HUES64 (cell line): ENCODE measurements around the gene FBXL5.
"Not testable (repeated sequence)": the region's sequence is repeated elsewhere in the genome, so short reads cannot be mapped to it uniquely, and the experiment has no call there.

Source experiments
- H3K27ac ChIP-seq: 2 replicates; pipeline ENCODE4 v1.7.0; 2013; ENCODE audit warnings: low read depth, low read length, inconsistent platforms
- H3K27me3 ChIP-seq: 2 replicates; pipeline ENCODE4 v1.6.1; 2013; ENCODE audit warnings: mild to moderate bottlenecking, low read length; ENCODE audit not compliant: insufficient read depth
- H3K36me3 ChIP-seq: 2 replicates; pipeline ENCODE4 v1.6.1; 2013; ENCODE audit warnings: mild to moderate bottlenecking, low read length; ENCODE audit not compliant: insufficient read depth
- H3K4me1 ChIP-seq: 2 replicates; pipeline ENCODE4 v1.6.1; 2013; ENCODE audit warnings: mild to moderate bottlenecking, low read length, moderate library complexity; ENCODE audit not compliant: insufficient read depth
- H3K4me3 ChIP-seq: 2 replicates; pipeline ENCODE4 v1.5.1; 2013; ENCODE audit warnings: mild to moderate bottlenecking, low read length, moderate library complexity
- H3K9ac ChIP-seq: 2 replicates; pipeline ENCODE4 v1.6.1; 2013; ENCODE audit warnings: mild to moderate bottlenecking, low read depth, low read length
- H3K9me3 ChIP-seq: 2 replicates; pipeline ENCODE4 v1.6.1; 2013; ENCODE audit warnings: low read depth, low read length; ENCODE audit not compliant: insufficient read depth
- WGBS: fragments of 150-250, 120-280 bp; methylation state at CpG from one replicate; pipeline ENCODE4 v1.1.7; 2013; ENCODE audit warnings: missing lambda C conversion rate; 5-methylcytosine and 5-hydroxymethylcytosine counted together

The FBXL5 gene

GRCh38 chr4:15649914-15650545, 5.1 kb downstream of the FBXL5 start:
- peaks cover 34% of the 10 kb centered on the region for H3K4me1 ChIP-seq
- no peak overlapping the region for H3K9ac ChIP-seq
- WGBS = 75% methylated on average over 4 of the region's 5 CpGs
- no peaks in the 10 kb centered on the region for H3K36me3 ChIP-seq
- H3K9me3 ChIP-seq = no peaks in the 10 kb centered on the region
- H3K4me3 ChIP-seq = 0 out of 2 replicates have a peak overlapping the region, but pooled peaks have one; percentile 1
- H3K27ac ChIP-seq = no peak overlapping the region
- no peaks in the 10 kb centered on the region for H3K27me3 ChIP-seq

- Histone ChIP-seq H3K36me3 (no peaks in the 10 kb centered on the region), H3K9me3 (no peaks in the 10 kb centered on the region), H3K9ac (no peak overlapping the region), H3K27me3 (no peaks in the 10 kb centered on the region), H3K4me1 (peaks cover 28% of the 10 kb centered on the region), H3K4me3 (no peak overlapping the region), H3K27ac (no peak overlapping the region)
- 91% methylated on average over 1 of the region's 2 CpGs for WGBS
These were observed 6.6 kb downstream of the FBXL5 start for GRCh38 chr4:15648600-15648999.

GRCh38 chr4:15638418-15638817, 16.7 kb downstream of the FBXL5 start:
- H3K4me3 ChIP-seq = no peak overlapping the region
- H3K36me3 ChIP-seq = peaks cover 77% of the 10 kb centered on the region
- H3K9me3 ChIP-seq = no peaks in the 10 kb centered on the region
- WGBS = 95% methylated on average over 6 of the region's 6 CpGs
- H3K9ac ChIP-seq = no peak overlapping the region
- H3K27ac ChIP-seq = no peak overlapping the region
- no peaks in the 10 kb centered on the region for H3K27me3 ChIP-seq
- H3K4me1 ChIP-seq = no peaks in the 10 kb centered on the region

GRCh38 chr4:15636818-15637217, 18.3 kb downstream of the FBXL5 start:
- H3K9me3 ChIP-seq = no peaks in the 10 kb centered on the region
- no peaks in the 10 kb centered on the region for H3K27me3 ChIP-seq
- H3K4me3 ChIP-seq = no peak overlapping the region
- no peak overlapping the region for H3K9ac ChIP-seq
- H3K27ac ChIP-seq = no peak overlapping the region
- no peaks in the 10 kb centered on the region for H3K4me1 ChIP-seq
- H3K36me3 ChIP-seq = peaks cover 83% of the 10 kb centered on the region
- 93% methylated on average over 1 of the region's 1 CpG for WGBS

GRCh38 chr4:15617407-15617806, 37.8 kb downstream of the FBXL5 start:
- not testable (repeated sequence) for H3K4me1 ChIP-seq, H3K9ac ChIP-seq, H3K4me3 ChIP-seq, H3K27me3 ChIP-seq, H3K27ac ChIP-seq
- WGBS = 94% methylated on average over 4 of the region's 5 CpGs
- H3K9me3 ChIP-seq = peaks cover 28% of the 10 kb centered on the region
- peaks cover 33% of the 10 kb centered on the region for H3K36me3 ChIP-seq

- not testable (repeated sequence) for H3K9ac ChIP-seq, H3K27me3 ChIP-seq, H3K27ac ChIP-seq, H3K4me1 ChIP-seq, H3K4me3 ChIP-seq
- Histone ChIP-seq H3K9me3 (peaks cover 12% of the 10 kb centered on the region), H3K36me3 (peaks cover 36% of the 10 kb centered on the region)
- WGBS = 92% methylated on average over 24 of the region's 24 CpGs
These were observed 40.3 kb downstream of the FBXL5 start for GRCh38 chr4:15614891-15615290.

- Histone ChIP-seq H3K27ac (no peak overlapping the region), H3K9ac (no peak overlapping the region), H3K4me1 (peaks cover 11% of the 10 kb centered on the region; the same call in 1 of the 2 replicates), H3K36me3 (peaks cover 23% of the 10 kb centered on the region), H3K9me3 (no peaks in the 10 kb centered on the region), H3K4me3 (no peak overlapping the region), H3K27me3 (no peaks in the 10 kb centered on the region)
- 93% methylated on average over 2 of the region's 2 CpGs for WGBS
These were observed 43.0 kb downstream of the FBXL5 start for GRCh38 chr4:15612136-15612535.

- 96% methylated on average over 2 of the region's 2 CpGs for WGBS
- Histone ChIP-seq H3K9me3 (no peaks in the 10 kb centered on the region), H3K27ac (no peak overlapping the region), H3K4me1 (peaks cover 24% of the 10 kb centered on the region), H3K9ac (no peak overlapping the region), H3K27me3 (no peaks in the 10 kb centered on the region), H3K36me3 (peaks cover 23% of the 10 kb centered on the region), H3K4me3 (no peak overlapping the region)
These were observed 44.3 kb downstream of the FBXL5 start for GRCh38 chr4:15610855-15611254.

- WGBS = 75% methylated on average over 5 of the region's 5 CpGs
These were observed 49.6 kb downstream of the FBXL5 start for GRCh38 chr4:15605537-15605936.

GRCh38 chr4:15601862-15602261, 53.3 kb downstream of the FBXL5 start:
- Histone ChIP-seq H3K4me1 (peaks cover 19% of the 10 kb centered on the region), H3K36me3 (peaks cover 27% of the 10 kb centered on the region), H3K4me3 (no peak overlapping the region), H3K27me3 (no peaks in the 10 kb centered on the region), H3K9me3 (no peaks in the 10 kb centered on the region), H3K27ac (no peak overlapping the region), H3K9ac (no peak overlapping the region)
- 100% methylated on average over 1 of the region's 2 CpGs for WGBS

More at GRCh38 chr4:15605537-15605936, 49.6 kb downstream of the FBXL5 start:
- H3K27ac ChIP-seq = peak overlapping the region; percentile 62; the same call in 1 of the 2 replicates
- H3K9me3 ChIP-seq = no peaks in the 10 kb centered on the region
- H3K27me3 ChIP-seq = no peaks in the 10 kb centered on the region
- no peak overlapping the region for H3K9ac ChIP-seq
- no peak overlapping the region for H3K4me3 ChIP-seq
- H3K4me1 ChIP-seq = peaks cover 33% of the 10 kb centered on the region
- peaks cover 27% of the 10 kb centered on the region for H3K36me3 ChIP-seq

GRCh38 chr4:15600176-15600575, 55.0 kb downstream of the FBXL5 start:
- WGBS = 95% methylated on average over 3 of the region's 3 CpGs
- peaks cover 3% of the 10 kb centered on the region; the same call in 1 of the 2 replicates for H3K4me1 ChIP-seq
- H3K9ac ChIP-seq = no peak overlapping the region
- H3K27me3 ChIP-seq = no peaks in the 10 kb centered on the region
- no peaks in the 10 kb centered on the region for H3K9me3 ChIP-seq
- peaks cover 27% of the 10 kb centered on the region for H3K36me3 ChIP-seq
- H3K27ac ChIP-seq = no peak overlapping the region
- no peak overlapping the region for H3K4me3 ChIP-seq

- Histone ChIP-seq H3K27me3 (no peaks in the 10 kb centered on the region), H3K4me1 (no peaks in the 10 kb centered on the region), H3K9me3 (no peaks in the 10 kb centered on the region), H3K4me3 (no peak overlapping the region), H3K9ac (no peak overlapping the region), H3K27ac (no peak overlapping the region), H3K36me3 (peaks cover 17% of the 10 kb centered on the region)
- 92% methylated on average over 4 of the region's 4 CpGs for WGBS
These were observed 56.5 kb downstream of the FBXL5 start for GRCh38 chr4:15598644-15599043.
